HG03097 (cell line): Measurements from ENCODE around the gene GFPT2.

ENCODE experiments used
- ATAC-seq: cut with Tn5 transposase; IDR thresholded peaks from one replicate; pipeline ENCODE4 v1.9.1; 2021; ENCODE audit not compliant: unreplicated experiment, low FRiP score

The GFPT2 gene

GRCh38 chr5:180352116-180353047 is 754 bp downstream of the GFPT2 start:
- no peak for ATAC-seq

DNA sequence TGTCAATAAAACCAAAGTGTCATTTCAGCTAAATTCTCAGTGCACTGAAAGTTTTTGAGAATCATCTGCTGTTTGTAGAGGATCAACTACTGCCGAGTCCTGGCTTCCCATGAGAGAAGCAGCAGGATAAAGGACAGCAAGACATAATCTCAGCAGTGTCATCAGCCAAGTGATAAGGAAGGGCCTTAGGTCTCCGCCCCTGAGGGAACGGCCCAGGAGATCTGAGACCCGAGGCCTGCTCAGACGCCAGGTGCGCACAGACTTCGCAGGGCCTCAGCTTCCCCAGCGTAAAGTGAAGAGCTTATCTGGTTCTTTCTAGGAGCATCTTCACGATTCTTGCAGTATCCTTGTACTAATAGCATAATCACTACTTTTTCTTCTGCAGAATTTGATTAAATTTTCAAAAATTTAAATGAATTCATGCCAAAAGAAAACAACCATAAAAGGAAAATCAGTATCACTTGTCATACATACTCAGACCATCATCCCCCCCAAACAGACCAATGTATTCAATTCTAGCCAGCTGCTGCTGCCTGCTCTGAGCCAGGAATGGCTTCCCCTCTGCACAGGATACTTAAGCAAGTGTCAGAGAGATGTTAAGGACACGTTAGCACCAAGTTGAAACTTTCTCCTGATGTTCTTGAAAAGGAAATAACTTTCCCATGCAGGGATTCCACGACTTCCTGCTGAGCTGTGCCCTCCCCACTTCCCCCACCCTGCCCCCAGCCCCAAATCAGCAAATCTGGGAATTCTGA is 2.2 kb downstream of the GFPT2 start:
- ATAC-seq: no peak

- no peak for ATAC-seq
These were observed 2.8 kb downstream of the GFPT2 start for GRCh38 chr5:180350296-180350695.

DNA sequence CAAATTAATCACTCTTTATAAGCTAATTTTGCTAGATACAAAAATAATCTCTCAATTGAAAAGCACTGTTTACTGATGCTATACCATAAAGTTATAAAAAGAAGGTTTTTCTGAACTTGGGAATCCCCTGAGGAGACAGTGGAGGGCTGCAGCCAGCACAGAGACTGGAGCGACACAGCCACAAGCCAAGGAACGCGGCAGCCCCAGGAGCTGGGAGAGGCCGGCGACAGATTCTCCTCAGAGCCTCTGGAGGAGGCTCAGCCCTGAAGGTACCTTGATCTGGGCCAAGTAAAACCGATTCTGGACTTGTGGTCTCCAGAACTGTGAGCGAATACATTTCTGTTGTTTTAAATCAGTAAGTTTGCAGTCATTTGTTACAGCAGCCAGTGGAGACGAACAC is 3.7 kb downstream of the GFPT2 start:
- no peak for ATAC-seq

DNA sequence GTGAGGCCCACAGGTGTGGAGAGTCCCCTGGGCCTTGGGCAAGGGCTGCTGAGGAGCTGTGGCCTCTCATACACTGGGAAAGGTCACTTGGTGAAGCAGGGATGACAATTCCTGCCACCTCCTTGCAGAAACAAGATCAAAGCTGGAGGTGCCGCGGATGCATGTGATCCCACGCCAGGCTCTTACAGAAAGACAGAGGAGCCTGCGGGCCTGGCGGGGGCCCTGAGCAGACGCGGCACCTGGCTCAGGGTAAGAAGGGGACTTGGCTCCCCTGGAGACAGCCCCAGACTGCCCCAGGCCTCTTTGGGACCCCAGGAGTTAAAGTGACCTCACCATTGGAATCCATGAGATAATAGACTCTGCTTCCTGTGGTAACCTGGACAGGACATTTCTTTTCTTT is 4.8 kb downstream of the GFPT2 start:
- ATAC-seq: no peak

DNA sequence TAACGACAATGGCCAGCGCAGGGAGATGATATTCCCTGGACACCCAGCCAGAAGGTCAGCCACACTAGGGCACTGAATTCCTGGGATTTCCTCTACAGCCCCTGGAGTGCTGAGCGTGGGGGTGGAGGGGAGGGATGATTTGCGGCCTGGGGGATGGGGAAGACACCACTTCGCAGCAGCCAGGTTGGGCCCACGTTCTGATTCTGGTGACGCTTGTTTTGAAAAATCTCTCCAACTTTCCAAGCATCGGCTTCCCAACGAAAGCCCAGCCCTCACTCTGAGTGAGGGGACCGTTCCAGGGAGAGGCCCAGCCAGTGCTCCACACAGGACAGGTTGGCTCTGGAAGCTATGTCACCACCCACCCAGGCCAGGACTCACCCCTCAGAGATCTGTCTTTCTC is 5.4 kb downstream of the GFPT2 start:
- ATAC-seq: no peak

- ATAC-seq: no peak
These were observed 6.8 kb downstream of the GFPT2 start for GRCh38 chr5:180346358-180346757.

GRCh38 chr5:180345781-180346180 is 7.4 kb downstream of the GFPT2 start:
- ATAC-seq: no peak

- no peak for ATAC-seq
These were observed 8.0 kb downstream of the GFPT2 start for GRCh38 chr5:180345186-180345585.

- ATAC-seq: no peak
These were observed 8.5 kb downstream of the GFPT2 start for GRCh38 chr5:180344696-180344999.

- no peak for ATAC-seq
These were observed 9.1 kb downstream of the GFPT2 start for GRCh38 chr5:180343831-180344695.

DNA sequence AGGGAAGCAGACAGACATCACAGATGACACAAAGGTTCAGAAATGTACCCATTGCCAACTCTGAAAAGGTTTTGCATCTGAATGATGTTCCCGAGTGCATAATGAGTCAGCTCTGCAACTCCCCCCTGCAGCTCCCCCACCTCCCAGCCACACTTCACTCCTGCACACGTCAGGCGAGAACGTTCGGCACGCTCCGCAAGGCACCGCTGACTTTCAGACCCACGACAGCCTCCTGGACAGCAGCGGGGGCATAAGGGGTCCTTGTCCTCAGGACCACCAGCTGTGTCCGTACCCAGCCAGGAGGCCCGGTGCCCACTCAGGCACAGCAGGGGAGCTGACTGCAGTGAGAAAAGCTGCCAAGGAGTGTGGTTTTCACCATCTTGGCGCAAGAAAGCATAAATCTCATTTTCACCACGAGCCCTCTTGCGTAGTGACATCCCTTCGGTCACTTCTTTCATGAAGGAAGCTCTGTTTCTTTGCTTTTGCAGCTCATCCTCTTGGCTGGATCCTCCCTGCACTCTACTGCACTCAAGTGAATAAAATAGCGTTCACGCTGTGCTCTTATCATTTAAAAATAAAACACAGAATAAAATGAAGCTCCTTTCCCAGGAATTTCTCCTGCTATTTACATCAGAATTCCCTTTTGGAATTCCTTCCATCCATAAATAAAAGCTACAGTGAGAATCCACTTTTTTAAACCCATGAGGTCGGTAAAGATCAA is 9.9 kb downstream of the GFPT2 start:
- ATAC-seq: no peak

DNA sequence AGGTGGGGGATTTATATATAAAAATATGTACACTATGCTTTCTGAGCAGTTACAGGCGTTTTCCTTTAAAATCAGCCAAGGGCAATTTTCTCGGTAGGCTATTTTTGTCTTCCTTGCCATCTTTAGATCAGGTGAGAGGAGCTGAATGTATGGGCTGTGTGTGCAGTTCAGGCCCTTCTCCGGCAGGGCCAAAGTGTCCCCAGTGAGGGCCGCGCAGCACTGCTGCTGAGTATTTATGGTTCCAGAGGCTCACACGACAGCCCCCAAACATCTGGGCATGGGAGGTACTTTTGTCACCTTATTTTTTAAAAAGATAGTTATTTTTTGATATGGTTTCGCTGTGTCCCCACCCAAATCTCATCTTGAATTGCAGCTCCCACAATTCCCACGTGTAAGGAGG is 11.5 kb downstream of the GFPT2 start:
- ATAC-seq: no peak

DNA sequence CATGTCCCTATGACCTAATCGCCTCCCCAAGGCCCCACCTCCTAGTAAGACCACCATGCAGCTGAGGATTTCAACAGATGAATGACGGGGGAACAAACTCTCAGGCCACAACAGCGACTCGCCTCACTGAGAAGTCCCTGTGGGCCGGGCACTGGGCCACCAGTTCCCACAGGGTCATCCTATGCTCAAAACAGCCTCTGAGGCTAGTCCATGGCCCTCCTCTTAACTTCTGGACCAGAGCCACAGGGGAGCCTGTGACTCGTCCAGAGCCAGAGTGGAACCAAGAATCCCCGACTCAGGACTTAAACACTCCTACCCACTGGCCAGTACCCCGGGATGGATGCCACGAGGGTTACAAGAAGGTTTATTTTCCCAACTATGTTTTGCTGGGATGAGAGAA is 12.3 kb downstream of the GFPT2 start:
- ATAC-seq: no peak

DNA sequence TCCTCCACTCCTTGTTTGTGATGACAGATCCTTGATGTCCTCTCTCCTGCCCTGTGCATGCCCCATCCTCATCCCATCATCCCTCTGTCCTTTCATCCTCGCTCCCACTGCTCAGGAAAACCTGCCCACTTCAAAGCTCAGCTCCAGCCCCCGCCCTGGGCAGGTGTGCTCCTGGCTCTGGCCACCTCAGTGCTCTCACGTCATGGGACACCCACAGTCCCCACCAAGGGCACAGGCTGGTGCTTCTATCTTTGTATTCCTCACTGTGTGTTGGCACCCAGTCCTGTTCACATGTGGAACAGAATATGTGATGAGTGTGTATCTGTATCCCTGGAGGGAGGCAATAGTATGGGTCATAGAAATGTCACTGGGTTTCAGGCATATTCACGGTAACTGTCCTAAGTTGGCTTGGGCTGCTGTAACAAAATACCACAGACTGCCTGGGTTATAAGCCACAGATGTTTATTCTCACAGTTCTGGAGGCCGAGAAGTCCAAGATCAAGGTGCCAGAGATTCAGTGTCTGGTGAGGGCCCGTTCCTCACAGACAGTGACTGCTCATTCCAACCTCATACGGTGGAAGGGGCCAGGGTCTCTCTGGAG is 13.5 kb downstream of the GFPT2 start:
- ATAC-seq: no peak

DNA sequence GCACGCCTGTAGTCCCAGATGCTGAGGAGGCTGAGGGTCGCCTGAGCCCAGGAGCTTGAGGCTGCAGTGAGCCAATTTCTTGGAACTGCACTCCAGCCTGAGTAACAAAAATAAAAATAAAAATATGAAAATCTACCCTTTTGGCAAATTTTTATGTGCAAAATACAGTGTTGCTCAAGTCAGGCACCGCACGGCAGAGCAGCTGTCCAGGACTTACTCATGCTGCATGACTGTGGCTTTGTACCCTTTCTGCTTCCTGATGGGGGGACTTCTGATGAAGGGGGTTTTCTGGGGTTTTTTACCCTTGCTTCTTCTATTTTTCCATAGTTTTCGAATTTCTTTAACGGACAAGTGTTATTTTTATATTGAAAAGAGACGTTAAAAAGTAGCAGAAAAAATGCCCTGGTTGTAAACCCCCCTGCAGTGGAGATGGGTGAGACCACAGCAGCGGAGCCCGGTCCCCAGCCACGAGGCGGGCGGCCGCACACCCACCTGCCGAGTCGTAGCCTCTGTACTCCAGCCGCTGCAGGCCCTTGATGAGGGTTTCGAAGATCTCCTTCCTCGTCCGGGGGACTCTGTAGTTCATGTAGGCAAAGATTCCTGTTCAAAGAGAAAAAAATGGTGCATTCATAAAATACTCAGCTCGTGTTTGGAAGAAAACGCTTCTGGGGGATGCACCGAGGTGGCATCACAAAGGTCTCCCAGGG is 15.0 kb downstream of the GFPT2 start:
- ATAC-seq: no peak

DNA sequence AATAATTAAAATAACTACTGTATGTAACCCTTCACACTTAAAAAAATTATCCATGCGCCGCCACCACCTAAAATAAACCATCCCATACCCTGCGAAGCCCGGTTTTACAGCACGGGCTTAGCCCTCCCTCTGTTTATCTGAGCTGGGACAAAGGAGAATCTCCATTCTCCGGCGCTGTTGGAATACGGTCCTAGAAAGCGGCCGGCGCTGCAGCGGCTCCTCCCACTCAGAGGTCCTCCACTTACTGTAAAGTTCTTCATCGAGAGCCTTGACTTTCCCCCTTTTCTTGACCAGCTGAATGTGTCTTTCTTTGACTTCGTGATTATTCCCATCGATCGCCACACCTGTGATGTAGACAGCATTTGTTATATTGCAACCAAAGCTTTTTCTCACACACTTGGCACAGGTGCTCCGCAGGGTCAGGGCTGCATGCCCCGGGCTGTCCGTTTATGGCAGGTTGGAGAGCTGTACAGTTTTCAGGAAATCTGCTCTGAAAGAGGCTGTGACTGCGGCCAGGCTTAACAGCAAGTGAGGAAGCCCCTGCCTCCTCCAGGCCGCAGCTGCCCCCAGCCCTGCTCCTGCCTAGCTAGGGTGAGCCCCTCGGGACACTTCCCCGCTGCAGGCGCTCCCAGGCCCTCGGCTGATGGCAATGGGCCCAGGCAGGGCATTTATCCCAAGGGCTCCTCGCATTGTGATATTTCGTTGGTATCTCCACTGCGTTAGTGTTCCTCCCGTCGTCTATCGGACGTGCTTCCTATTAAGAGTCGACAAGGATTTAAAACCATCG is 16.7 kb downstream of the GFPT2 start:
- no peak for ATAC-seq

- ATAC-seq: no peak
These were observed 17.4 kb downstream of the GFPT2 start for GRCh38 chr5:180335614-180336233.
